HG02981 (cell line): ENCODE measurements around the gene FANCE.
"Not testable (repeated sequence)": the region's sequence is repeated elsewhere in the genome, so short reads cannot be mapped to it uniquely, and the experiment has no call there.

Experiments used
- ATAC-seq: cut with Tn5 transposase; IDR thresholded peaks from one replicate; pipeline ENCODE4 v1.9.1; 2021; ENCODE audit warnings: mild to moderate bottlenecking, moderate library complexity; ENCODE audit not compliant: unreplicated experiment

FANCE gene

GRCh38 chr6:35432291-35432690 lies 19.8 kb upstream of the FANCE start:
- no peak for ATAC-seq

GRCh38 chr6:35432702-35433101 lies 19.4 kb upstream of the FANCE start:
- not testable (repeated sequence) for ATAC-seq

- no peak for ATAC-seq
Measured at GRCh38 chr6:35435074-35435837, 16.9 kb upstream of the FANCE start.

GRCh38 chr6:35436071-35436857 lies 15.9 kb upstream of the FANCE start:
- ATAC-seq: no peak

GRCh38 chr6:35438378-35439065 lies 13.6 kb upstream of the FANCE start:
- not testable (repeated sequence) for ATAC-seq

GRCh38 chr6:35439308-35439707 lies 12.8 kb upstream of the FANCE start:
- no peak for ATAC-seq

GRCh38 chr6:35441205-35441604 lies 10.9 kb upstream of the FANCE start:
- no peak for ATAC-seq

- ATAC-seq: no peak
Measured at GRCh38 chr6:35441642-35442041, 10.5 kb upstream of the FANCE start.

- ATAC-seq: no peak
Measured at GRCh38 chr6:35442693-35443092, 9.4 kb upstream of the FANCE start.

- no peak for ATAC-seq
Measured at GRCh38 chr6:35443341-35444030, 8.7 kb upstream of the FANCE start.

- ATAC-seq: no peak
Measured at GRCh38 chr6:35445691-35446090, 6.4 kb upstream of the FANCE start.

GRCh38 chr6:35448191-35448590 lies 3.9 kb upstream of the FANCE start:
- ATAC-seq: no peak

GRCh38 chr6:35449287-35449881 lies 2.8 kb upstream of the FANCE start:
- ATAC-seq: peak; percentile 33

- ATAC-seq: no peak
Measured at GRCh38 chr6:35451354-35452182, 570 bp upstream of the FANCE start.

GRCh38 chr6:35453236-35453635 lies 1.1 kb downstream of the FANCE start:
- no peak for ATAC-seq

GRCh38 chr6:35454391-35455110 lies 2.4 kb downstream of the FANCE start:
- no peak for ATAC-seq

- no peak for ATAC-seq
Measured at GRCh38 chr6:35457907-35458306, 5.8 kb downstream of the FANCE start.

GRCh38 chr6:35461270-35461669 lies 9.1 kb downstream of the FANCE start:
- no peak for ATAC-seq

GRCh38 chr6:35463292-35463691 lies 11.2 kb downstream of the FANCE start:
- no peak for ATAC-seq
